AG09309 (cell line): Measurements from ENCODE around the gene TNKS2.

Experiments used
- DNase-seq: peaks from one replicate; pipeline ENCODE4 v3.0.0-alpha.2; 2010; ENCODE audit warnings: low read depth
- H3K4me3 ChIP-seq: 2 replicates; pipeline ENCODE4 v1.5.1; 2011; ENCODE audit warnings: mild to moderate bottlenecking, low read depth, low read length, moderate library complexity; ENCODE audit not compliant: control insufficient read depth
- CTCF ChIP-seq: IDR thresholded peaks from 2 replicates; pipeline ENCODE4 v1.5.1; 2011; ENCODE audit warnings: mild to moderate bottlenecking, low read depth, low read length, inconsistent platforms; ENCODE audit not compliant: insufficient read depth, control insufficient read depth; ENCODE audit errors: missing control alignments

The TNKS2 gene

DNA sequence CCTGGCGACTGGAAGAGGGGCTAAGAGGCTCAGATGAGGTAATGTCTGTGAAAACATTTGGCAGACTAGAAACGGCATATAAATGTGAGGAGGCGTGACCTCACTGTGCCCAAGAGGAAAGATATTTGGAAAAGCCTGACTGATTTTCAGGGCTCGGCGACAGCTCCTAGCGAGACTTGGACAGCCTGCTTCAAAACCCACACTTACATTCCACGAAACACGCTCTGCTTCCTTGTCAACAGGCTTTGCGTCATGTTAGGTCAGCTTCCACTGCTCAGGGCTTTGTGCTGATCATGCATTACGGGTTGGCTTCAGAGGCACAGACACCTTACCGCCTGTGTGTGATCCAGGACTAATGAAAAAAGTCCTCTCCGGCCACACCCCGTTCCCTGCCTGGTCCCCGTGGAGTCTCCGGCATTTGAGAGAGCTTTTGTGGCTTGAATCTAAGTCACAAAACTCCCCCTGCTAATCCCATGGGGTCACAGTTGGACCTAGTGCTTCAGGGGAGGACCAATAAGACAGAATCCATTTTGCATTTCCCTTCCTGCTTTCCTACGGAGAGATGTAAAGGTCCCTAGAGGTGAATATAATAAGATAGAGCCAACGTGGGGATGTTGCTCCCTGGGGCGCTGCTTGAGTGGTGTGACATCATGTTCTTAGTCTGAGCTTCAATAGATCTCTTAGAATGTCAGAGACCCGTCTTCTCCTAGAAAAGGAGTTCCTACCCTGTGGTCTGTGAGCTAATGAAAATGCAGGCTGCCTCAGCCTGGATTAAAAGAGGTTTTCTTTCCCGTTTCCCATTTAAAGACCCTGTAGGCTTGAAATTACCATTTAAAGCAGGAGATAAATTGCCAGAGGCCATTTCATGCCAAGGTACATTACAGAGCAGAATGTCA is 85.6 kb downstream of the TNKS2 start:
- DNase-seq: no peak
- no peak for TF ChIP-seq CTCF

GRCh38 chr10:91884536-91884935 is 86.3 kb downstream of the TNKS2 start:
- H3K4me3 ChIP-seq: no peak overlapping the region
- DNase-seq: no peak
- no peak for TF ChIP-seq CTCF

More for the DNA sequence above, 85.6 kb downstream of the TNKS2 start:
- no peak overlapping the region for H3K4me3 ChIP-seq

DNA sequence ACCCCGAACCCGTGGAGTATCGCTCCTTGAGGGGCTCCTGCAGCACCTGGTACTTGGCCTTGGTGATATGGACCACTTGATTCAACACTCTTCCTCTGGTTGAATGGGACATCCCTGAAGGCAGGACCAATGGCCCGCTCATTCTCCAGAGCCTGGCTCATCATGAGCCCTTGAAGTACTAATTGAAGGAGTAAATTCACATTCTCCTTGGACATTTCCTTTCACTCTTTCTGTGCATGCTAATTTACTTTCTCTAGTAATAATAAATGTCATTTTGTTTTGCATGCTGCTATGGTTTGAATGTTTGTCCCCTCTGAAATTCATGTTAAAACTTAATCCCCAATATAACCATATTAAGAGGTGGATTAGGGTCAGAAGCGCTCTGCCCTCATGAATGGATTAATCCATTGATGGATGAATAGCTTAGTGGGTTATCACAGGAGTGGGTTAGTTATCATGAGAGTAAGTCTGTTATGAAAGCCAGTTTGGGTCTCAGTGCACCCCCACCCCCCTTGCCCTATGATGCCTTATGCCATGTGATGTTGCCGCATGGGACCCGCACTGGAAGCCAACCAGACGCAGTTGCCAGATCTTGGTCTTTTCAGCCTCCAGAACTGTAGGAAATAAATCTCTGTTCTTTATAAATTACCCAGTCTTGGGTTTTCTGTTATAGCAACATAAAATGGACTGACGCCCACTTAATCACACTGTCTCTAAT is 87.3 kb downstream of the TNKS2 start:
- DNase-seq: no peak
- no peak for TF ChIP-seq CTCF
- no peak overlapping the region for H3K4me3 ChIP-seq

DNA sequence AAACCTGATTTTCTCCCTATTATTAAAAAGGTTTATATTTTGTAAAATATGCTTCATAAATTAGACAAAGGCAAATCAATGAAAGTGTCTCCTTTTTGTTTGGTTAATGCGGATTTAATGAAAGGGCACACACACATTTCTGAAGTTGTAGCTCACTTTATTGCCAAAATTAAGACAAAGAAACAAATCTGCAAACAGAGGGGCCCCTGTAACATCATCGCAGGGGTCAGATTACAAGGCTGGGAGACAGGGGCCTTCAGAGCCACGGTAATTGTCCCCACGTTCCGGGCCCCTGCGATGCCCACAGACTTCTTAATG is 88.7 kb downstream of the TNKS2 start:
- peak overlapping the region; percentile 51 for H3K4me3 ChIP-seq

DNA sequence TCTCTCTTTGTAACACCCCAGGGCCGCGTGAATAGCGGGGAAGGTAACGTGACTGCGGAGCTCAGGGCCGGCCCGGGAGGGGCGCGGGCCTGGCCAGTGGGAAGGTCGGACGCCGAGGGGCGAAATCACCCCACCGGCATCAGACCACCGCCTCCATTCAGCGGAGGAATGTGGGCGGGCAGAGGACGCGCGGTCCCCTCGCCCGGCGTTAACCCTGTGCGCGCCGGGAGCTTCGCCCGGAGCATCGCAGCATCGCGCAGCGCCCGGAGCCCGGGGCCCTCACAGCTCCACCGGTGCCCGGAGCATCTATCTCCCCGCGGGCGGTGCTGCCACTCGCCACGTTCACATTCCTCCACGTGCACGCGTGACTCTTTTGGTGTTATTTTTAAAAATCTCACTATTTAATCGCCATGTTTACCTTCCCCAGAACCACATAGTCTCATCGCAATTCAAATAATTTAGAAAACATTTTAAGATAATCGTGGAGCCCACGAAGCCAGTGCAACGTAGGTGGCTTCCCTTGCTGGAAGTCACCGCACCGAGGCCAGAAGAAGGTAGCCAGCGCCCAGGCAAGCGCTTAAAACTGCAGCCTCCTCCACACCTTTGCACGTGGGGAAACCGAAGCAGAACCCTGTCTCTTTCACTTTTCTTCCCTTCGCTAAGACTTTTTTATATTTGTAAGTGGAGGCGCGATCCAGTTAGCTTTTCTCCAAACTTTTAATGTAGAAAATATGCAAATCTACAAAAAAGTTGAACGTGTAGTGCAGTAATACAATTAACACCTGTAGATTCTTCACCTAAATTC is 89.2 kb downstream of the TNKS2 start:
- DNase-seq: no peak
- H3K4me3 ChIP-seq: peak overlapping the region; percentile 51
- TF ChIP-seq CTCF: no peak

More for the DNA sequence above, 88.7 kb downstream of the TNKS2 start:
- TF ChIP-seq CTCF: no peak
- DNase-seq: no peak
